CD4-positive, alpha-beta T cell (primary cell): ENCODE data around the gene TESK1. TPM values are rescaled to one million over a fixed set of nuclear protein-coding genes. Genes with fewer than 3 reads are reported as not detected.

Source experiments
- ATAC-seq: fragments of 200-7000 bp; cut with Tn5 transposase; one replicate; pipeline ENCODE4 v1.10.0; 2022; ENCODE audit warnings: mild to moderate bottlenecking; ENCODE audit not compliant: poor library complexity
- CTCF ChIA-PET: fragments of 350-600 bp; sonication (Branson Sonifier 250); formaldehyde crosslinking; loops from one replicate; lab custom pipeline; 2021; ENCODE audit warnings: antibody characterized with exemption, inconsistent platforms; lab: Charles Lee
- POLR2A ChIA-PET: fragments of 350-600 bp; sonication (Branson Sonifier 250); formaldehyde crosslinking; loops from one replicate; lab custom pipeline; 2021; ENCODE audit warnings: antibody characterized with exemption, inconsistent platforms; lab: Charles Lee
- DNase-seq, 14 experiments: peaks; one replicate each; pipeline ENCODE4 v3.0.0-alpha.2; 2013 to 2020; ENCODE audit warnings: mixed read lengths in 2 of 14
- H3K27ac ChIP-seq, 2 donors: one replicate each; pipeline versions ENCODE4 v1.5.1 to v1.7.0; 2013; ENCODE audit warnings: low read length in 2 of 2, low read depth in 1 of 2, mild to moderate bottlenecking in 1 of 2
- H3K27me3 ChIP-seq, 2 experiments: 1 replicate in 1 of 2; 2 replicates in 1 of 2; pipeline versions ENCODE4 v1.6.1 to v1.7.0; 2013; ENCODE audit warnings: low read length in 2 of 2, control low read depth in 1 of 2, mild to moderate bottlenecking in 1 of 2, moderate library complexity in 1 of 2; ENCODE audit not compliant: insufficient read depth in 2 of 2, control insufficient read depth in 1 of 2
- H3K36me3 ChIP-seq: one replicate; pipeline ENCODE4 v1.6.1; 2013; ENCODE audit warnings: low read length, control low read depth; ENCODE audit not compliant: insufficient read depth
- H3K4me1 ChIP-seq: one replicate; pipeline ENCODE4 v1.6.1; 2013; ENCODE audit warnings: low read length, control low read depth; ENCODE audit not compliant: insufficient read depth
- H3K4me3 ChIP-seq: one replicate; pipeline ENCODE4 v1.5.1; 2013; ENCODE audit warnings: mild to moderate bottlenecking, low read length, moderate library complexity
- H3K9me3 ChIP-seq, 2 experiments: 1 replicate in 1 of 2; 2 replicates in 1 of 2; pipeline versions ENCODE4 v1.6.1 to v1.7.0; 2013; ENCODE audit warnings: low read length in 2 of 2, mild to moderate bottlenecking in 2 of 2, control low read depth in 1 of 2, moderate library complexity in 1 of 2; ENCODE audit not compliant: control insufficient read depth in 1 of 2, insufficient read depth in 1 of 2
- H3K27ac Mint-ChIP-seq: one replicate; pipeline ENCODE4 v1.8.0; 2020; ENCODE audit warnings: mixed read lengths
- H3K27me3 Mint-ChIP-seq: one replicate; pipeline ENCODE4 v1.8.0; 2021; ENCODE audit warnings: mixed read lengths
- H3K36me3 Mint-ChIP-seq: one replicate; pipeline ENCODE4 v1.8.0; 2021; ENCODE audit warnings: low read depth, mixed read lengths
- H3K4me1 Mint-ChIP-seq: one replicate; pipeline ENCODE4 v1.8.0; 2021; ENCODE audit warnings: low read depth, mixed read lengths
- H3K4me3 Mint-ChIP-seq: one replicate; pipeline ENCODE4 v1.8.0; 2020; ENCODE audit warnings: mild to moderate bottlenecking, mixed read lengths
- H3K9me3 Mint-ChIP-seq: one replicate; pipeline ENCODE4 v1.8.0; 2020; ENCODE audit warnings: mixed read lengths
- intact Hi-C, 2 experiments: fragments of 100-400 bp; cut with DNase I in 1 of 2; cut with micrococcal nuclease in 1 of 2; formaldehyde crosslinking; loops; one replicate each; pipeline versions ENCODE4 v1.15.1 to v1.9.0; 2023 to 2025; cut with DNase I, micrococcal nuclease
- total RNA-seq, 174 experiments: library from RNA in 2 of 174; stranded (reverse) in 2 of 174; gene quantifications; one replicate each; pipeline ENCODE4 v1.2.3 and lab custom pipeline; 2021 to 2026
- TF ChIP-seq, protein P1 (sequence below): fragments of 200-600 bp; IDR thresholded peaks from one replicate; pipeline ENCODE4 v1.8.0; 2022; ENCODE audit warnings: antibody characterized with exemption, mild to moderate bottlenecking

TESK1 gene
- total RNA-seq, 2 experiments from 2014 or later = 18.5 to 18.6 TPM

DNA sequence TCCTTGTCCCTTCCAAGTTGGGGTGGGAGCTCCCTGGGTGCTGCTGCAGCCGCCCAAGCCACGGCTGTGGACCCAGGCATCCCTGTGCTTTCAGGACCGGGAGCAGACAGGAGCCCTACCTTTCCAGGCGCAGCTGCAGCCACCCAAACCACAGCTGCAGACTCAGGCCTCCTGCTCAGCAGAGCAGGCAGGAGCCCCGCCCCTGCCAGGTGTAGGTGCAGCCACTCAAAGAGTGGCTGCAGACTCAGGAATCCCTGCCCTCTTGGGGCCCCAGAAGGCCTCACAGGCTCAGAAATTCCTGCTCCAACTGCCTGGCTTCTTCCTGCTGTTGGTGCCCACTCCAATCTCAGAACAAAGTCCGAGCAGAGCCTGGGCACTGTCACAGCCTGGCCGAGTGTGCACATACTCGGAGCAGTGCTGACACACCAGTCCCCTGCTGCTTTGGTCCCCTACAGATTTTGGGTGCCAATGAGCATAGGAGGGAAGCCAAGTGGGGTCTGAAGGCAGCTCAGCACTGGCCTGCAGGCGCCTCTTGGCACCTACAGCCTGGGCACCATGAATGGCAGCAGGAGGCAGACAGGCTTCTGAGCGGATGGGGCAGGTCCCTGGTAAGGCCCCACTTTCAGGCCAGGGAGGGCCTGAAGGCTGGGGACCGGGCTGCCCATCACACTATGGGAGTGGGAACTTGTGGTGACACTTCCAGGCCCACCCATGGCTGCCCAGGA lies 6.0 kb upstream of the TESK1 start:
- H3K36me3 Mint-ChIP-seq = peaks cover 10% of the 10 kb centered on the region
- no peak overlapping the region for H3K4me3 Mint-ChIP-seq

DNA sequence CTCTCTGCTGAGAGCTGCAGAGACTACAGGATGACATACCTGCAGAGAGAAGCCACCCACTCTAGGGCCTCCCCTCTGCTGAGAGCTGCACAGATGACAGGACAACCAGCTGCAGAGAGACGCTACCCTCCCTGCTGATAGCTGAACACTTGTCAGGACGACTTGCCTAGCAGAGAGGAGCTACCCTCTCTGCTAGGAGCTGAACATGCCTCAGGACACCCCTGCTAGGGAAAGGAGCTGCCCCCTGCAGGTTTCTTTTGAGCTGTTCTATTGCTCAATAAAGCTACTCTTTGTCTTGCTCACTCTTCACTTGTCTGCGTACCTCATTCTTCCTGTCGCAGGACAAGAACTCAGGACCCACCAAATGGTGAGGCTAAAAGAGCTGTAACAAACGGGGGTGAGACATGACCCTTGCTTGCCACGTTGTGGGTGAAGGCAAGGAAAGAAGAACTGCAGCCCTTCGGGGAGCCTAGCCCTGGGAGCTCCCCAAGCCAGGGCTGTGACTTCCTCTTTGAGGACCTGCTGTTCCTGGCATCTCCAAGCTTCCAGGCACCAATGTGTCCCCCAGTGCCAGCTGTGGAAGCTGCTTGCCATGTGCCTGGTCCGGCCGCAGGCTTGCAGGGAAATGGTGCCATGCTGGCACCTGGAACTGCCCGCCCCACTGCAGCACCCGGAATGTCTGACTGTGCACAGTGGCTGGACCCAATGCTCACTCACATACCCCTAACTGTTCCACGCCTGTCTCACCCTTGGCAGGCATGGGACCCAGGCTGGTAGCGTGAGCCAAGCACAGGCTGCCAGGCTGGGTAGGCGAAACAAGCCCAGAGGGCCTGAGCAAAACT lies 5.1 kb upstream of the TESK1 start:
- H3K27ac Mint-ChIP-seq = no peak overlapping the region
- intact Hi-C loops = loop anchor here (5.0 to 10.0 kb wide), 4 partner anchors 282 to 1165 kb away; partner anchors contain the start of gene ATOSB (in 1 of the 2)
- no peak overlapping the region for H3K4me3 Mint-ChIP-seq
- TF ChIP-seq, protein P1, sequence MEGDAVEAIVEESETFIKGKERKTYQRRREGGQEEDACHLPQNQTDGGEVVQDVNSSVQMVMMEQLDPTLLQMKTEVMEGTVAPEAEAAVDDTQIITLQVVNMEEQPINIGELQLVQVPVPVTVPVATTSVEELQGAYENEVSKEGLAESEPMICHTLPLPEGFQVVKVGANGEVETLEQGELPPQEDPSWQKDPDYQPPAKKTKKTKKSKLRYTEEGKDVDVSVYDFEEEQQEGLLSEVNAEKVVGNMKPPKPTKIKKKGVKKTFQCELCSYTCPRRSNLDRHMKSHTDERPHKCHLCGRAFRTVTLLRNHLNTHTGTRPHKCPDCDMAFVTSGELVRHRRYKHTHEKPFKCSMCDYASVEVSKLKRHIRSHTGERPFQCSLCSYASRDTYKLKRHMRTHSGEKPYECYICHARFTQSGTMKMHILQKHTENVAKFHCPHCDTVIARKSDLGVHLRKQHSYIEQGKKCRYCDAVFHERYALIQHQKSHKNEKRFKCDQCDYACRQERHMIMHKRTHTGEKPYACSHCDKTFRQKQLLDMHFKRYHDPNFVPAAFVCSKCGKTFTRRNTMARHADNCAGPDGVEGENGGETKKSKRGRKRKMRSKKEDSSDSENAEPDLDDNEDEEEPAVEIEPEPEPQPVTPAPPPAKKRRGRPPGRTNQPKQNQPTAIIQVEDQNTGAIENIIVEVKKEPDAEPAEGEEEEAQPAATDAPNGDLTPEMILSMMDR = no peak
- no peaks in the 10 kb centered on the region for H3K27me3 Mint-ChIP-seq
- Histone ChIP-seq H3K9me3 (no peaks in the 10 kb centered on the region), H3K27me3 (no peaks in the 10 kb centered on the region), H3K27ac (no peak overlapping the region), H3K4me3 (no peak overlapping the region), H3K4me1 (peaks cover 23% of the 10 kb centered on the region), H3K36me3 (no peaks in the 10 kb centered on the region)
- ChIA-PET POLR2A (no interaction called here), CTCF (interaction anchor here (1.5 kb wide), 1 partner anchor 11 kb away, joined by 4 read pairs; no protein-coding TSS in a partner anchor)
- peaks cover 16% of the 10 kb centered on the region for H3K4me1 Mint-ChIP-seq
- H3K9me3 Mint-ChIP-seq = no peaks in the 10 kb centered on the region
- peak in 1 of 14 experiments; percentile 17 for DNase-seq
- no peak for ATAC-seq
- H3K36me3 Mint-ChIP-seq = peaks cover 11% of the 10 kb centered on the region

More for the DNA sequence above, 6.0 kb upstream of the TESK1 start:
- H3K4me3 ChIP-seq = no peak overlapping the region
- POLR2A ChIA-PET = no interaction called here
- CTCF ChIA-PET = interaction anchor here (1.5 kb wide), 1 partner anchor 12 kb away, joined by 4 read pairs; no protein-coding TSS in a partner anchor
- peaks cover 2 to 6% of the 10 kb centered on the region in 2 experiments for H3K9me3 ChIP-seq
- peaks cover 15% of the 10 kb centered on the region for H3K4me1 ChIP-seq
- Mint-ChIP-seq H3K27me3 (no peaks in the 10 kb centered on the region), H3K27ac (no peak overlapping the region), H3K9me3 (peaks cover 2% of the 10 kb centered on the region), H3K4me1 (peaks cover 10% of the 10 kb centered on the region)
- ATAC-seq (no peak), DNase-seq (no peak)
- TF ChIP-seq, protein P1 = no peak
- no peak overlapping the region for H3K27ac ChIP-seq
- intact Hi-C loops = no loop called here
- no peaks in the 10 kb centered on the region for H3K36me3 ChIP-seq
- H3K27me3 ChIP-seq = no peaks in the 10 kb centered on the region

DNA sequence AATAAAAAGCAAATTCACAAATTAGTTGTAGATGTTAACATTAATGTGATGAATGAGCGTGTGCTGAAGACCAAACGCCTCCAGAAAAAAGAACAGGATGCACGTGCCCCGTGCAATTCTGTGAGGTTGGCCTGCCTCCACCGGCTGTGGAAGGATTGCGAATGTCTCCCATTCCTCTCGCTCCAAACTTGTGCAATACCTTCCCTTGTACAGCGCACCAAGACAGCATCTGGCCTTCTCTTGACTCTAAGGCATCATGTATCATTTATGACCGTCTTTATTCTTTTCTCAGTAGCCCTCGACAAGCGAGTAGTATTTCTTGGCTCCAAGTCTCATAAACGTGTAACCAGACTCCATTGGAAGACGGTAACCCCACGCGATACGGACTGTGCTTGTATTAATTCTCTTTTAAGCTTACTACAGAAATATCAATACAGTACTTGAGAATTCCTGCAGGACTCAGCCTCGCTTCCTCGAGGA lies 1.5 kb upstream of the TESK1 start:
- Mint-ChIP-seq H3K9me3 (no peaks in the 10 kb centered on the region), H3K4me1 (peaks cover 33% of the 10 kb centered on the region), H3K4me3 (peak overlapping the region; percentile 99), H3K27me3 (no peaks in the 10 kb centered on the region), H3K36me3 (peaks cover 20% of the 10 kb centered on the region), H3K27ac (peak overlapping the region; percentile 96)
- DNase-seq (peak in 5 of 14 experiments; percentile 12 to 55 (median 28)), ATAC-seq (no peak)
- H3K4me1 ChIP-seq = peaks cover 43% of the 10 kb centered on the region
- TF ChIP-seq, protein P1 = no peak
- peaks cover 18% of the 10 kb centered on the region for H3K36me3 ChIP-seq
- no peaks in the 10 kb centered on the region for H3K9me3 ChIP-seq
- intact Hi-C loops = loop anchor here (5.0 to 10.0 kb wide), 4 partner anchors 279 to 1161 kb away; partner anchors contain the start of gene ATOSB (in 1 of the 2)
- H3K4me3 ChIP-seq = peak overlapping the region; percentile 94
- CTCF ChIA-PET = interaction anchor here (0.7 to 4.3 kb wide), 26 partner anchors 8 to 531 kb away, joined by 3 to 31 read pairs (median 4); partner anchors contain the start of genes ARHGEF39, CCDC107, CREB3 and RMRP
- peak overlapping the region; percentile 52 to 65 for H3K27ac ChIP-seq
- POLR2A ChIA-PET = interaction anchor here (0.6 to 3.9 kb wide), 12 partner anchors 12 to 1336 kb away, joined by 3 to 45 read pairs (median 4); partner anchors contain the start of genes CCDC107, CREB3, RMRP and SIT1
- H3K27me3 ChIP-seq = no peaks in the 10 kb centered on the region
